HepG2 (cell line): ENCODE data around the gene VWA3A. TPM values are rescaled to one million over a fixed set of nuclear protein-coding genes. Genes with fewer than 3 reads are reported as not detected.

Experiments
- AGO2 ChIP-seq: fragments of 200-400 bp; formaldehyde crosslinking; optimal IDR thresholded peaks from 2 replicates; pipeline ENCODE3; 2017; ENCODE audit warnings: mild to moderate bottlenecking, low read depth, low read length, moderate library complexity
- CHCHD3 ChIP-seq: sonication (generic); formaldehyde crosslinking; IDR thresholded peaks from 2 replicates; pipeline ENCODE4 v1.8.0; 2022; ENCODE audit warnings: mild to moderate bottlenecking, missing genetic modification reagents, moderate library complexity
- IKZF4 ChIP-seq: sonication (generic); formaldehyde crosslinking; IDR thresholded peaks from 2 replicates; pipeline ENCODE4 v1.5.1; 2020; ENCODE audit warnings: borderline replicate concordance, mild to moderate bottlenecking, low read depth, missing genetic modification reagents; ENCODE audit errors: not compliant biosample characterization
- KDM5B ChIP-seq: sonication (generic); formaldehyde crosslinking; IDR thresholded peaks from 2 replicates; pipeline ENCODE4 v1.4.0; 2020; ENCODE audit warnings: missing genetic modification reagents, mild to moderate bottlenecking, borderline replicate concordance
- MTA1 ChIP-seq: sonication (generic); formaldehyde crosslinking; IDR thresholded peaks from 2 replicates; pipeline ENCODE4 v1.4.0; 2020; ENCODE audit warnings: missing genetic modification reagents, mild to moderate bottlenecking, borderline replicate concordance
- MYNN ChIP-seq: sonication (generic); formaldehyde crosslinking; IDR thresholded peaks from 2 replicates; pipeline ENCODE4 v1.4.0; 2020; ENCODE audit warnings: mild to moderate bottlenecking, low read depth, missing genetic modification reagents
- NR3C1 ChIP-seq: sonication (generic); formaldehyde crosslinking; IDR thresholded peaks from 2 replicates; pipeline ENCODE4 v1.4.0; 2020; ENCODE audit warnings: missing genetic modification reagents
- ZMYM2 ChIP-seq: sonication (generic); formaldehyde crosslinking; IDR thresholded peaks from 2 replicates; pipeline ENCODE4 v1.8.0; 2022; ENCODE audit warnings: mild to moderate bottlenecking, missing genetic modification reagents
- ZNF225 ChIP-seq: sonication (generic); formaldehyde crosslinking; IDR thresholded peaks from 2 replicates; pipeline ENCODE4 v1.4.0; 2020; ENCODE audit warnings: mild to moderate bottlenecking, missing genetic modification reagents
- ZNF382 ChIP-seq: sonication (generic); formaldehyde crosslinking; IDR thresholded peaks from 2 replicates; pipeline ENCODE4 v1.5.0; 2020; ENCODE audit warnings: missing genetic modification reagents, mild to moderate bottlenecking, borderline replicate concordance
- ZNF776 ChIP-seq: sonication (generic); formaldehyde crosslinking; IDR thresholded peaks from 2 replicates; pipeline ENCODE4 v1.4.0; 2020; ENCODE audit warnings: mild to moderate bottlenecking, missing genetic modification reagents
- ZNF891 ChIP-seq: sonication (generic); formaldehyde crosslinking; IDR thresholded peaks from 2 replicates; pipeline ENCODE4 v1.5.0; 2020; ENCODE audit warnings: mild to moderate bottlenecking, missing genetic modification reagents
- polyA plus RNA-seq, 8 experiments: library from polyadenylated mRNA; depleted of rRNA in 3 of 8; stranded (reverse) in 7 of 8; unstranded in 1 of 8; fragments of >200 nt; fragmentation: Illumina TruSeq in 4 of 8; extraction: Trizol in 4 of 8; gene quantifications; 2 replicates each; pipeline versions ENCODE4 v1.2.1 to v1.2.3, GENCODE V29; 2011 to 2016; ENCODE audit warnings: low read depth in 4 of 8, missing spikeins in 1 of 8, mixed read lengths in 1 of 8; ENCODE audit not compliant: insufficient read depth in 1 of 8
- total RNA-seq, 5 experiments: library from RNA; depleted of rRNA; stranded (reverse); fragments of >200 nt; fragmentation: Illumina TruSeq; extraction: Trizol; gene quantifications; 2 replicates each; pipeline ENCODE4 v1.2.3, GENCODE V29; 2016; ENCODE audit warnings: low read depth in 1 of 5
- TF ChIP-seq, protein P1 (sequence below): sonication (generic); formaldehyde crosslinking; IDR thresholded peaks from 2 replicates; pipeline ENCODE4 v1.8.1; 2022; ENCODE audit warnings: low read depth, mild to moderate bottlenecking, missing genetic modification reagents
- TF ChIP-seq, protein P2 (sequence below): sonication (generic); formaldehyde crosslinking; IDR thresholded peaks from 2 replicates; pipeline ENCODE4 v1.8.0; 2022; ENCODE audit warnings: missing genetic modification reagents, low read depth, mild to moderate bottlenecking, borderline replicate concordance
- TF ChIP-seq, protein P3 (sequence below): fragments of 450-650 bp; IDR thresholded peaks from 2 replicates; pipeline ENCODE4 v1.6.1; 2017
- TF ChIP-seq, protein P4 (sequence below): IDR thresholded peaks from 2 replicates; pipeline ENCODE4 v1.6.1; 2016; ENCODE audit warnings: control low read depth
- TF ChIP-seq, protein P5 (sequence below): sonication (generic); formaldehyde crosslinking; IDR thresholded peaks from 2 replicates; pipeline ENCODE4 v1.8.1; 2022; ENCODE audit warnings: mild to moderate bottlenecking, missing genetic modification reagents
- TF ChIP-seq, protein P6 (sequence below): sonication (generic); formaldehyde crosslinking; IDR thresholded peaks from 2 replicates; pipeline ENCODE4 v1.5.0; 2020; ENCODE audit warnings: missing genetic modification reagents

Gene VWA3A
- total and polyA plus RNA-seq, 2 of the 13 experiments (the other 11 are each of a cell fraction or from before 2014, with no cell fraction given) = 0.03 to 0.07 TPM

DNA sequence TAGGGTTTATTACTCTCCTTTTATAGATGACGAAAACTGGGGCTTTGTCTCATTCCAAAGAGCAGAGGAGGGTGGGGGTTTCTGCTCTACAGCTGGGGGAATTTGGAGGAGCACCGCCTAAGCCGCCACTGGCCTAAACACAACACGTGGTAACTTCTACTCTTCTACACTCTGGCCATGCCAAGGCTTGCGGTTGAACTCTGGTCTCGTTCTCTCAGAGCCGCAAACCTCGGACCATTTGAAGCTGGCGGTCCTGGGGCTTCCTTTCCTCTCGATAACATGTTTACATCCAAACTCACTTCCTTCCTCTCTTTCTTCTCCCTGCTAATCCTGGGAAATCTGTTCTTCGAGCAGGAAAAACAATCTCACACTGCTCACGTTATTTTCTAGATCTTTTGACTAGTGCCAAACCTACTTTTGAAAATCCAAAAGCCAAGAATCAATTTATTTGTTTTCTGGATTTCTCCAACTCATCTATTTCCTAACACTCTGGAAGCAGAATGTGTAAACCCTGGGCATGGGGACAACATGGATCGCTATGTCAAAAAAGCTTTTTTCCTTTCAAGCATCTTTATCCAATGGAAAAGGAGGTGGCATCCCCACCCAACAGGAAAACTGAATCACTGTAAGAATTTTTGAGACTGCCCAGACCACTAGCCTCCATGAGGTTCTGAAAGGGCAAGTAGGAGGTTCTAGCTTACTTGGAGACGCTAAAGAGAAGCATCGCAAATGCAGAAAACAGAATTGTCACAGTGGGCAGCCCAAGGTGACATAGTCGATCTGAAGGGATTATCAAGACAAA, 100.1 kb downstream of the VWA3A start (continued):
- TF ChIP-seq, protein P1, sequence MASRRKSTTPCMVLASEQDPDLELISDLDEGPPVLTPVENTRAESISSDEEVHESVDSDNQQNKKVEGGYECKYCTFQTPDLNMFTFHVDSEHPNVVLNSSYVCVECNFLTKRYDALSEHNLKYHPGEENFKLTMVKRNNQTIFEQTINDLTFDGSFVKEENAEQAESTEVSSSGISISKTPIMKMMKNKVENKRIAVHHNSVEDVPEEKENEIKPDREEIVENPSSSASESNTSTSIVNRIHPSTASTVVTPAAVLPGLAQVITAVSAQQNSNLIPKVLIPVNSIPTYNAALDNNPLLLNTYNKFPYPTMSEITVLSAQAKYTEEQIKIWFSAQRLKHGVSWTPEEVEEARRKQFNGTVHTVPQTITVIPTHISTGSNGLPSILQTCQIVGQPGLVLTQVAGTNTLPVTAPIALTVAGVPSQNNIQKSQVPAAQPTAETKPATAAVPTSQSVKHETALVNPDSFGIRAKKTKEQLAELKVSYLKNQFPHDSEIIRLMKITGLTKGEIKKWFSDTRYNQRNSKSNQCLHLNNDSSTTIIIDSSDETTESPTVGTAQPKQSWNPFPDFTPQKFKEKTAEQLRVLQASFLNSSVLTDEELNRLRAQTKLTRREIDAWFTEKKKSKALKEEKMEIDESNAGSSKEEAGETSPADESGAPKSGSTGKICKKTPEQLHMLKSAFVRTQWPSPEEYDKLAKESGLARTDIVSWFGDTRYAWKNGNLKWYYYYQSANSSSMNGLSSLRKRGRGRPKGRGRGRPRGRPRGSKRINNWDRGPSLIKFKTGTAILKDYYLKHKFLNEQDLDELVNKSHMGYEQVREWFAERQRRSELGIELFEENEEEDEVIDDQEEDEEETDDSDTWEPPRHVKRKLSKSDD = 0 out of 2 replicates have a peak, but pooled peaks have one; percentile 62
- TF ChIP-seq MTA1 (CRISPR knock-in tag) (no peak), ZNF776 (0 out of 2 replicates have a peak, but pooled peaks have one; percentile 30), MYNN (CRISPR knock-in tag) (no peak; the same call in 1 of the 2 replicates), IKZF4 (CRISPR knock-in tag) (peak; percentile 36), AGO2 (no peak), NR3C1 (CRISPR knock-in tag) (no peak), KDM5B (peak; percentile 58; the same call in 1 of the 2 replicates), ZNF382 (no peak), ZNF225 (CRISPR knock-in tag) (no peak), CHCHD3 (CRISPR knock-in tag) (no peak; the same call in 1 of the 2 replicates), ZMYM2 (CRISPR knock-in tag) (peak; percentile 45; the same call in 1 of the 2 replicates), ZNF891 (CRISPR knock-in tag) (peak; percentile 75; the same call in 1 of the 2 replicates)
- TF ChIP-seq, protein P2, sequence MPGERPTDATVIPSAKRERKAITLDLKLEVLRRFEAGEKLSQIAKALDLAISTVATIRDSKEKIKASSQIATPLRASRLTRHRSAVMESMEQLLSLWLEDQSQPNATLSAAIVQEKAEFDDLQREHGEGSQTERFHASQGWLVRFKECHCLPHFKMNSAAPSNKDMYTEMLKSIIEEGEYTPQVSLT (CRISPR knock-in tag) = no peak
- TF ChIP-seq, protein P3, sequence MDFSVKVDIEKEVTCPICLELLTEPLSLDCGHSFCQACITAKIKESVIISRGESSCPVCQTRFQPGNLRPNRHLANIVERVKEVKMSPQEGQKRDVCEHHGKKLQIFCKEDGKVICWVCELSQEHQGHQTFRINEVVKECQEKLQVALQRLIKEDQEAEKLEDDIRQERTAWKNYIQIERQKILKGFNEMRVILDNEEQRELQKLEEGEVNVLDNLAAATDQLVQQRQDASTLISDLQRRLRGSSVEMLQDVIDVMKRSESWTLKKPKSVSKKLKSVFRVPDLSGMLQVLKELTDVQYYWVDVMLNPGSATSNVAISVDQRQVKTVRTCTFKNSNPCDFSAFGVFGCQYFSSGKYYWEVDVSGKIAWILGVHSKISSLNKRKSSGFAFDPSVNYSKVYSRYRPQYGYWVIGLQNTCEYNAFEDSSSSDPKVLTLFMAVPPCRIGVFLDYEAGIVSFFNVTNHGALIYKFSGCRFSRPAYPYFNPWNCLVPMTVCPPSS = no peak
- TF ChIP-seq, protein P4, sequence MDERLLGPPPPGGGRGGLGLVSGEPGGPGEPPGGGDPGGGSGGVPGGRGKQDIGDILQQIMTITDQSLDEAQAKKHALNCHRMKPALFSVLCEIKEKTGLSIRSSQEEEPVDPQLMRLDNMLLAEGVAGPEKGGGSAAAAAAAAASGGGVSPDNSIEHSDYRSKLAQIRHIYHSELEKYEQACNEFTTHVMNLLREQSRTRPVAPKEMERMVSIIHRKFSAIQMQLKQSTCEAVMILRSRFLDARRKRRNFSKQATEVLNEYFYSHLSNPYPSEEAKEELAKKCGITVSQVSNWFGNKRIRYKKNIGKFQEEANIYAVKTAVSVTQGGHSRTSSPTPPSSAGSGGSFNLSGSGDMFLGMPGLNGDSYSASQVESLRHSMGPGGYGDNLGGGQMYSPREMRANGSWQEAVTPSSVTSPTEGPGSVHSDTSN (CRISPR knock-in tag) = no peak; the same call in 1 of the 2 replicates
- TF ChIP-seq, protein P5, sequence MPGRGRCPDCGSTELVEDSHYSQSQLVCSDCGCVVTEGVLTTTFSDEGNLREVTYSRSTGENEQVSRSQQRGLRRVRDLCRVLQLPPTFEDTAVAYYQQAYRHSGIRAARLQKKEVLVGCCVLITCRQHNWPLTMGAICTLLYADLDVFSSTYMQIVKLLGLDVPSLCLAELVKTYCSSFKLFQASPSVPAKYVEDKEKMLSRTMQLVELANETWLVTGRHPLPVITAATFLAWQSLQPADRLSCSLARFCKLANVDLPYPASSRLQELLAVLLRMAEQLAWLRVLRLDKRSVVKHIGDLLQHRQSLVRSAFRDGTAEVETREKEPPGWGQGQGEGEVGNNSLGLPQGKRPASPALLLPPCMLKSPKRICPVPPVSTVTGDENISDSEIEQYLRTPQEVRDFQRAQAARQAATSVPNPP (CRISPR knock-in tag) = peak; percentile 94
- TF ChIP-seq, protein P6, sequence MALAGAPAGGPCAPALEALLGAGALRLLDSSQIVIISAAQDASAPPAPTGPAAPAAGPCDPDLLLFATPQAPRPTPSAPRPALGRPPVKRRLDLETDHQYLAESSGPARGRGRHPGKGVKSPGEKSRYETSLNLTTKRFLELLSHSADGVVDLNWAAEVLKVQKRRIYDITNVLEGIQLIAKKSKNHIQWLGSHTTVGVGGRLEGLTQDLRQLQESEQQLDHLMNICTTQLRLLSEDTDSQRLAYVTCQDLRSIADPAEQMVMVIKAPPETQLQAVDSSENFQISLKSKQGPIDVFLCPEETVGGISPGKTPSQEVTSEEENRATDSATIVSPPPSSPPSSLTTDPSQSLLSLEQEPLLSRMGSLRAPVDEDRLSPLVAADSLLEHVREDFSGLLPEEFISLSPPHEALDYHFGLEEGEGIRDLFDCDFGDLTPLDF (CRISPR knock-in tag) = no peak; the same call in 1 of the 2 replicates
